MCF 10A (cell line): ENCODE results near the gene RPL41. TPM values are rescaled to one million over a fixed set of nuclear protein-coding genes. Genes with fewer than 3 reads are reported as not detected.

ENCODE experiments used
- BruUV-seq: library from RNA; stranded (reverse); fragments of 400-500 nt; replicated peaks from 2 replicates; lab custom pipeline; 2021; lab: Mats Ljungman, UMichigan
- CTCF ChIA-PET: fragments of 300-600 bp; sonication (Branson Sonifier 250); formaldehyde crosslinking; extraction: SDS; loops from one replicate; lab custom pipeline; 2021; ENCODE audit warnings: antibody characterized with exemption, inconsistent platforms; lab: Yijun Ruan, JAX
- POLR2A ChIA-PET: fragments of 300-600, 350-650 bp; sonication (Branson Sonifier 250); formaldehyde crosslinking; extraction: SDS; loops from one replicate; lab custom pipeline; 2020; ENCODE audit warnings: antibody characterized with exemption, inconsistent platforms; lab: Yijun Ruan, JAX
- DNase-seq: peaks from one replicate; pipeline ENCODE4 v3.0.0-alpha.2; 2018; ENCODE audit not compliant: unreplicated experiment
- H3K27ac Mint-ChIP-seq: one replicate; pipeline ENCODE4 v1.8.0; 2022; ENCODE audit warnings: mild to moderate bottlenecking, low read depth, mixed read lengths; ENCODE audit not compliant: unreplicated experiment
- H3K27me3 Mint-ChIP-seq: one replicate; pipeline ENCODE4 v1.8.0; 2022; ENCODE audit warnings: mixed read lengths; ENCODE audit not compliant: insufficient read depth, unreplicated experiment
- H3K36me3 Mint-ChIP-seq: one replicate; pipeline ENCODE4 v1.8.0; 2022; ENCODE audit warnings: mild to moderate bottlenecking, moderate library complexity, mixed read lengths; ENCODE audit not compliant: insufficient read depth, unreplicated experiment
- H3K4me1 Mint-ChIP-seq: one replicate; pipeline ENCODE4 v1.8.0; 2022; ENCODE audit warnings: mixed read lengths; ENCODE audit not compliant: insufficient read depth, unreplicated experiment
- H3K4me3 Mint-ChIP-seq: one replicate; pipeline ENCODE4 v1.8.0; 2022; ENCODE audit warnings: mild to moderate bottlenecking, moderate library complexity, mixed read lengths; ENCODE audit not compliant: unreplicated experiment
- H3K9me3 Mint-ChIP-seq: one replicate; pipeline ENCODE4 v1.8.0; 2022; ENCODE audit warnings: mixed read lengths; ENCODE audit not compliant: unreplicated experiment
- intact Hi-C: fragments of 100-400 bp; cut with micrococcal nuclease; formaldehyde crosslinking; loops from 2 replicates; pipeline ENCODE4 v1.14.1; 2022
- total RNA-seq: library from RNA; stranded (reverse); gene quantifications from 2 replicates; pipeline ENCODE4 v1.2.3, GENCODE V29; 2022
- TF ChIP-seq, protein P1 (sequence below): fragments of 200-600 bp; IDR thresholded peaks from one replicate; pipeline ENCODE4 v1.8.0; 2022; ENCODE audit warnings: antibody characterized with exemption, mild to moderate bottlenecking; ENCODE audit not compliant: unreplicated experiment

Gene RPL41
- total RNA-seq, 1 experiment from 2014 or later: 4,734 TPM

DNA sequence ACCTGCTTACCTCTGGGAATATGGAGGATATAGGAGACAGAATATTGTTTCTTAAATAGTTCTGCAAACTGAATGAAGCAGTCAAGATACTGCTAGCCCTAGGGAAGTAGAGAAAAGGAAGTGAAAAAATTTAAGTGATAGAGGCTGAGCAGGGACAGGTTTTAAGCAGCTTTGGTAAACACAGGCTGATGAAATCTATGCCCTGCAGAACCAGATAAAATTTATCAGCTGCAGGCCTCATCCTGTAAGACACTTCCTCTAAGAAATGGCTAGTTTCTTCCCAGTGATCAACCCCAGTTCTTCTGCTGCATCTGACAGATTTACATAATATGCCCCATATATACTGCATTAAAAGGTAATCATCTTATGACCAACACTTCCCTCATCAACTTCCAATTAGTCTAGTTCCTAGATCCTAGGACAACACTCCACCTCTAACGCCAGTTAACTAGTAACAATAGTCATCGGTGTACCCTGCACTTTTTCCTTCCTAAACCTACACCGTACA lies 10.4 kb downstream of the RPL41 start:
- no peaks in the 10 kb centered on the region for H3K9me3 Mint-ChIP-seq
- intact Hi-C loops: loop anchor here (1.0 kb wide), 3 partner anchors 31 to 98 kb away; partner anchors contain the start of genes NABP2 and SMARCC2

DNA sequence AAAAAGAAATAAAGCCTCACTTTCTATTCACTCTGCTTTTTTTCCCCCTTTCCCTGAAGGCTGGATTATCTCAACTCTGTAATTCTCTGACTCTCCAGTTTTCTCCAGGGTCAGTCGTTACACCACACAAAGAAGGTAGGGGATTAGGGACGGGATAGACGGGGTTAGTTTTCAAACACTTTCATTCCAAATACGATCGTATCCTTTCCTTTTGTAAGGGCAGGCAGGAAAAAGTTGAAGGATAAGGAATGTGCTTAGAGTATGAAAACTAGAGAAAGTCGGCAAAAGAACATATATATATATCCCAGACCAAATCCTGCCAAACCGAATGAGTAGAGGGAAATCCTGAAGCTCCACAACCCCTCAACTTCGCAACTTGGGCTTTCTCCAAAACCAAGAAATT lies 11.1 kb downstream of the RPL41 start:
- POLR2A ChIA-PET: interaction anchor here (0.6 to 5.5 kb wide), 47 partner anchors 10 to 509 kb away, joined by 3 to 165 read pairs (median 6); partner anchors contain the start of genes ANKRD52, CNPY2, COQ10A and ERBB3
- DNase-seq: no peak
- Mint-ChIP-seq H3K27ac (peak overlapping the region; percentile 84), H3K27me3 (no peaks in the 10 kb centered on the region), H3K36me3 (peaks cover 35% of the 10 kb centered on the region), H3K4me1 (peaks cover 26% of the 10 kb centered on the region), H3K4me3 (peak overlapping the region; percentile 84), H3K9me3 (no peaks in the 10 kb centered on the region)
- CTCF ChIA-PET: interaction anchor here (0.6 to 2.3 kb wide), 10 partner anchors 10 to 1768 kb away, joined by 3 to 9 read pairs (median 4); partner anchors contain the start of genes SMARCC2 and ZC3H10
- no TSS peak for BruUV-seq
- intact Hi-C loops: no loop called here
- TF ChIP-seq, protein P1, sequence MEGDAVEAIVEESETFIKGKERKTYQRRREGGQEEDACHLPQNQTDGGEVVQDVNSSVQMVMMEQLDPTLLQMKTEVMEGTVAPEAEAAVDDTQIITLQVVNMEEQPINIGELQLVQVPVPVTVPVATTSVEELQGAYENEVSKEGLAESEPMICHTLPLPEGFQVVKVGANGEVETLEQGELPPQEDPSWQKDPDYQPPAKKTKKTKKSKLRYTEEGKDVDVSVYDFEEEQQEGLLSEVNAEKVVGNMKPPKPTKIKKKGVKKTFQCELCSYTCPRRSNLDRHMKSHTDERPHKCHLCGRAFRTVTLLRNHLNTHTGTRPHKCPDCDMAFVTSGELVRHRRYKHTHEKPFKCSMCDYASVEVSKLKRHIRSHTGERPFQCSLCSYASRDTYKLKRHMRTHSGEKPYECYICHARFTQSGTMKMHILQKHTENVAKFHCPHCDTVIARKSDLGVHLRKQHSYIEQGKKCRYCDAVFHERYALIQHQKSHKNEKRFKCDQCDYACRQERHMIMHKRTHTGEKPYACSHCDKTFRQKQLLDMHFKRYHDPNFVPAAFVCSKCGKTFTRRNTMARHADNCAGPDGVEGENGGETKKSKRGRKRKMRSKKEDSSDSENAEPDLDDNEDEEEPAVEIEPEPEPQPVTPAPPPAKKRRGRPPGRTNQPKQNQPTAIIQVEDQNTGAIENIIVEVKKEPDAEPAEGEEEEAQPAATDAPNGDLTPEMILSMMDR: no peak

More for the DNA sequence above, 10.4 kb downstream of the RPL41 start:
- H3K4me3 Mint-ChIP-seq: no peak overlapping the region
- peaks cover 31% of the 10 kb centered on the region for H3K36me3 Mint-ChIP-seq
- ChIA-PET POLR2A (interaction anchor here (1.0 to 5.5 kb wide), 16 partner anchors 10 to 338 kb away, joined by 3 to 165 read pairs (median 7); partner anchors contain the start of genes COQ10A, MYL6, MYL6B and PA2G4), CTCF (interaction anchor here (0.5 to 3.7 kb wide), 13 partner anchors 9 to 140 kb away, joined by 3 to 15 read pairs (median 5); partner anchors contain the start of genes COQ10A, MYL6, RNF41 and SMARCC2)
- no peak for DNase-seq
- no TSS peak for BruUV-seq
- H3K27me3 Mint-ChIP-seq: no peaks in the 10 kb centered on the region
- TF ChIP-seq, protein P1: no peak
- peak overlapping the region; percentile 84 for H3K27ac Mint-ChIP-seq
- peaks cover 26% of the 10 kb centered on the region for H3K4me1 Mint-ChIP-seq

DNA sequence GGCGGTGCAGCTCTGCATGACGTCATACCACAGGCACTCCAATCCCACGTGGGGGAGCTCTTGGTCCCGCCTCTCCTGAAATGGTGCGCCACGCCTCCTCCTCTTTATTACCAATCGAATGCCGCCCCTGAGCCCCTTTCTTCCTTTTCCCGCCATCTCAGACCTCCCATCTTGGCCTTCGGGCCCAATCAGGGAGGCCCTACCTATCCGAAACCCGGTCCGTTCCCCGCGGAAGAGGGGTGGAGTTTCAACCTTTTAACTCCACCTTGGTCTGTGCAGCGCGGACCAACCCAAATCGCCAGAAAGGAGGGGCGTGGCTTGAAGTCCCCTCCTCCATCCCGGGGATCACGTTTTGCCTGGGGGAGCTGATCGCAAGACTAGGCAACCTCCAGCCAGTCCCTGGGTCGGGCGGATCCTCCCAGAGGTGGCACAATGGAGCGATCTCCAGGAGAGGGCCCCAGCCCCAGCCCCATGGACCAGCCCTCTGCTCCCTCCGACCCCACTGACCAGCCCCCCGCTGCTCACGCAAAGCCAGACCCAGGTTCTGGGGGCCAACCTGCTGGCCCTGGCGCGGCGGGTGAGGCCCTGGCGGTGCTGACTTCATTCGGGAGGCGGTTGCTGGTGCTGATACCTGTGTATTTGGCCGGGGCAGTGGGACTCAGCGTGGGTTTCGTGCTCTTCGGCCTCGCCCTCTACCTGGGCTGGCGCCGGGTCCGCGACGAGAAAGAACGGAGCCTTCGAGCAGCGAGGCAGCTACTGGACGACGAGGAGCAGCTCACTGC lies 11.6 kb downstream of the RPL41 start, which contains the start of gene ESYT1:
Gene ESYT1, plus strand, starts transcription at position 380 of the 782 bp plus-strand sequence. Its CDS starts 53 bp downstream, at position 433.
- H3K36me3 Mint-ChIP-seq: peaks cover 38% of the 10 kb centered on the region

More for the DNA sequence above, 11.6 kb downstream of the RPL41 start, which contains the start of gene ESYT1:
- peak; percentile 100 for DNase-seq
- Mint-ChIP-seq H3K4me1 (peaks cover 26% of the 10 kb centered on the region), H3K27me3 (no peaks in the 10 kb centered on the region), H3K27ac (peak within 1 kb of the TSS; percentile 84), H3K4me3 (peak within 1 kb of the TSS; percentile 84), H3K9me3 (no peaks in the 10 kb centered on the region)
- intact Hi-C loops: loop anchor here (2.0 kb wide), 1 partner anchor 23 kb away; no protein-coding TSS in a partner anchor
- POLR2A ChIA-PET: interaction anchor here (0.6 to 5.5 kb wide), 55 partner anchors 9 to 509 kb away, joined by 3 to 165 read pairs (median 5); partner anchors contain the start of genes ANKRD52, CNPY2, COQ10A and ERBB3
- TF ChIP-seq, protein P1: no peak
- CTCF ChIA-PET: interaction anchor here (0.6 to 2.3 kb wide), 14 partner anchors 9 to 1769 kb away, joined by 3 to 9 read pairs (median 4); partner anchors contain the start of genes SMARCC2 and ZC3H10
- TSS peak; percentile 56 for BruUV-seq
